GM12892 (cell line): ENCODE measurements around the gene EOMES.

Experiments
- POLR2A ChIP-seq: IDR thresholded peaks from 2 replicates; pipeline ENCODE4 v1.6.1; 2011; ENCODE audit warnings: low read depth, low read length, control low read depth
- POLR2AphosphoS5 ChIP-seq: IDR thresholded peaks from 2 replicates; pipeline ENCODE4 v1.6.1; 2011; ENCODE audit warnings: low read depth, low read length, control low read depth
- TAF1 ChIP-seq: IDR thresholded peaks from 2 replicates; pipeline ENCODE4 v1.6.1; 2011; ENCODE audit warnings: low read depth, mild to moderate bottlenecking, control low read depth, low read length, borderline replicate concordance

GRCh38 chr3:27713435-27714145, 8.5 kb downstream of the EOMES start:
- TF ChIP-seq POLR2A (no peak), POLR2AphosphoS5 (no peak), TAF1 (no peak)
